ENCODE results near the gene SLC18A3. TPM values are rescaled to one million over a fixed set of nuclear protein-coding genes. Genes with fewer than 3 reads are reported as not detected.

Gene SLC18A3
- total RNA-seq, 1 donor from 2014 or later: 0.20 TPM

DNA sequence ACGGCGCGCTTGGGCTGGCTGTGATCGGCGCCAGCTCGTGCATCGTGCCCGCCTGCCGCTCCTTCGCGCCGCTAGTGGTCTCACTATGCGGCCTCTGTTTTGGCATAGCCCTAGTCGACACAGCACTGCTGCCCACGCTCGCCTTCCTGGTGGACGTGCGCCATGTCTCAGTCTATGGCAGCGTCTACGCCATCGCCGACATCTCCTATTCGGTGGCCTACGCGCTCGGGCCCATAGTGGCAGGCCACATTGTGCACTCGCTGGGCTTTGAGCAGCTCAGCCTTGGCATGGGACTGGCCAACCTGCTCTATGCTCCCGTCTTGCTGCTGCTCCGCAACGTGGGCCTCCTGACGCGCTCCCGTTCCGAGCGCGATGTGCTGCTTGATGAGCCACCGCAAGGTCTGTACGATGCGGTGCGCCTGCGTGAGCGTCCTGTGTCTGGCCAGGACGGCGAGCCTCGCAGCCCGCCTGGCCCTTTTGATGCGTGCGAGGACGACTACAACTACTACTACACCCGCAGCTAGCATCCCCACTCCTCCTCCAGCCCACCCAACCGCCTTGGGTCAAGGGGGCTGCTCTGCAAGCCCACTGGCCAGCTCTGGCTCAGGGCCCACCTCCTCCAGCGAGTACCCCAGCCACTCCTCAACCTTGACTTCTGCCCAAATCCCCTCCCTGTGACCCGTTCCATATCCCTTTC lies 1.9 kb downstream of the SLC18A3 start:
- no peak for DNase-seq (ENCODE audit: low spot score)

DNA sequence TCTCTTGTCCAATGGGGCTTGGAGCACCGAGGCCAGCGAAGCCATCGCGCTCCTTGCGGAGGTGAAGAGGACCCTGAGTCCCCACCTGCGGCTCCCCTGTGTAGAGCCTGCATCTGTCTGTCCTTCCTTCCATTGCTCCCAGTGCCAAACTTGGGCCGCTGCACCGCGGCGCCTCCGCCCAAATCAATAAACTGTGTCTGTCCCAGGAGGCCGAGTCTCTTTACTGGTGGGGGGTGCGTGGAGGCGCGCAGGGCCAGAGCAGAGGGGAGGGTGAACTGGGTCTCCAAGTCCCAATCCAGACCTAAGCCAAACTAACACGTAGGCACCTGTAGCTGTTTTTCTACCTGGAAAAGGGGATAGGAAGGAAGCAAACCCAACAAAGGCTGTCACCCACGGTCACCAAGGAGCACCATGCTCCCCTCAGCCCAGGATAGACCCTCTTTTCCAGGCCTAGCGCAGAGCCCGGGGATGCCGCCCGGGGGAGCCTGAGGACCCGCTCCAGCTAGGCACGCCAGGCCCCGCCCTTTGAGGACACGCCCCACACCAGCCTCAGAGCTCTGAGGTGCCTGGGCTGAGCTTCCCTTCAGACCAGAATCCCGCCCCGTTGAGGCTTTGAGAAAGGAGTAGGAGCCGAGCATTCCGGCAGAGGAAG lies 2.5 kb downstream of the SLC18A3 start:
- DNase-seq (ENCODE audit: low spot score): no peak

DNA sequence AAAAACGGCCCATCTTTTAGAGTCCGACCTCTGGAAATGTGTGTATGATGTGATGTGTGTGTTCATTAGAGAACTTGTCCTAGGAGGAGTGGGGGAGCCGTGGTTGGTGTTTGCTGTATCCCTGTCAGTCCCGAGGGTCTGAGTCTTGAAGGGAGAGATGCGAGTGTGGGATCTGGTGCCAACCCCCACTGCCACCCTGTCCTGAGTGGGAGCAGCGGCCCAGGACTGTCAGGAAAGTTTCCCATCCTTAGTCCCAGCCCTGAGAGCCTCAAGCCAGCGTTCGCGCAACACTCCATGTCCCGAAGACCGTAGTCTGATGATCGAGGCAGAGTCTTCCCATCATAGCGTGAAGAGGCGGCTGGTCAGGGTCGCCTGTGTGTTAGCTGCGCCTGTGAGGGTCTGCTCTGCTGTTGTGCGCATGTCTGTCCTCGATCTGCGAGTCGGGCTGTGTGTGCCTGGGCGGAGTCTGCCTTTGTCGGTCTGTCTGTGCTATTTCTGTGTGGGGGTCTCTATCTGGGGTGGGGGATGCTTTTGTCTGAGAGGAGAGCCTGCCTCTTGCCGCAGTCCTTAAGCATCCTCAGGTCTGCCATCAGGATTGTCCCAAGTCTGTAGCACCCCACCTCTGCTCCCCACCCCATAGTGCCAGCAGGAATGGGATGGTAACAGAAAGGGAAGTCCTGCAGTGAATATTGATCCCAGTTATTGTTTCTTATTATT lies 3.2 kb downstream of the SLC18A3 start:
- no peak for DNase-seq (ENCODE audit: low spot score)

DNA sequence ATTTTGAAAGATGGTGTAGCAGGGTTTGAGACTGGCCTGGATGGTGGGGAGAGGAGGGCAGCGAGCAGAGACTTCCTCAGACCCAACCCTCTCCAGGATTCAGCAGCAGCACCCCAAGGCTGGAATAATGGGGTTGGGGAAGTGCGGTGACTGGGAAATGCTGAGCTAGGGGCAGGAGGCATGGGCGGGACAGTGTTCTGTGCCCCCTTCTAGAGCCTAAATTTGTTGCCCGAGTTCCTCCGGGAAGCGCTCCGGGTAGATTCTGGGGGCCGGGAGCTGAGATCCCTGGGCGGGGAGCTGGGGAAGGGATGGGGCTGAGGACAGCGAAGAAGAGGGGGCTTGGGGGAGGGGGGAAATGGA lies 3.8 kb downstream of the SLC18A3 start, which contains the start of gene CHAT:
Gene CHAT (plus strand): TSS at position 156 of the 360 bp plus-strand sequence. CDS start 153 bp downstream, at position 309.
- no peak for DNase-seq (ENCODE audit: low spot score)

DNA sequence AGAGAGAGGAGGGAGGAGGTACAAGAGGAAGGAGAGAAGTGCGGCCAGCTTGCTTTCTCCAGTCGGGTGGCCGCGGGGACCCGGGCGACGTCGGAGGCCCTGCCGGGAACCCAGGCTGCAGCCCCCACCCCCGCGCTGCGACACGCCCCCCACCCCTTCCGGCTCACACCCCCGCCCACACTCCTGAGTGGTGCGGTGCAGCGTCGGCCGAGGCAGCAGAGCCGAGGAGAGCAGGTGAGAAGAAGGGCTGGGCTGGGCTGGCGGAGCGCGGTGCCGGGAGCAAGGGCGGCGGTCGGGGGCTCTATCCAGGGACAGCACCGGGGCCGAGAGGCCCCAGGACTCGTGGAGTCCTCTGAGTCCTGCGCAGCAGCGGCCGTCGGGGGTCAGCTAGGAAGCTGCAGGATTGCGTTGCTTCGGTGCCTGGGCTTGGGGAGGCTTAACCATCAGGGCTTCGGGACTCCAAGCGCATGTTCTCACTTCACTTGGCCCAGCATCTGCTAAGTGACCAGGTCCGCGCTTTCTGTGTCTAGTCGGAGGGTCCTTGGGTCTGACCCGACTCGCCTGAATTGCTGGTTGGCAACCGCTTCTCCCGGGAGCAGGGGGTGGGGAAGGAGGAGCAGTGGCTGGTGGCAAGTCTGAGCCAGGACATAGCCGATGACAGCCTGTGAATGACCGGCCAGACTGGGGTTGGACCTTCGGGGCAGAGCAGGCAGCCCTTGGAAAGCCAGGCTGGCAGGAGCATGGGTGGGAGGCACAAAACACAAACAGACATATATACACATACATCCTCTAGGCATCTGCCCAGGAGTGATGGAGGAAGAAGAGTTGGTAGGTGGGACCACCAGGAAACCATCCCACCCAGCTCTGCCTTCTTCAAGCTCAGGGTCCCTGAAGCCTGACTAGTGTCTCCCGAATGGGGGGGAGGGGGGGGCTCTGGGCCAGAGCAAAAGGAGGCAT lies 4.4 kb downstream of the SLC18A3 start:
- DNase-seq (ENCODE audit: low spot score): no peak

DNA sequence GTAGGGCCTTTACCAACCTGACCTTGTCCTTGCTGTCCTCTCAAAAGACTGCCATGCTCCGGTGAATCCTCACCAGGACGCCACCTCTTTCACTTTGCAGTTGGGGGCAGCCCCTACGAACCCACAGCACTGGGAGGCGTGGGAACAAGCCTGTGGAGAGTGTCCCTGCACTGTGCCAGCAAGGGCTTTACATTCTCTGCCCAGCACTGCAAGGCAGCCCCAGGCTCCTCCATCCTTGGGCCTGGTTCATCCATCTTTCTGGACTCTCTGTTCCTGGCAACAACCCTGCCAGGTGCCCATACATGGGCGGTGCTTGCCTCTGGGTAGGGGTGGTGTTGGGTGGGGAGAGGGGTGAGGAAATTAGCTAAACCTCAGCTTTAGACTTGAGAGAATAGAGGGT lies 5.1 kb downstream of the SLC18A3 start:
- DNase-seq (ENCODE audit: low spot score): no peak

DNA sequence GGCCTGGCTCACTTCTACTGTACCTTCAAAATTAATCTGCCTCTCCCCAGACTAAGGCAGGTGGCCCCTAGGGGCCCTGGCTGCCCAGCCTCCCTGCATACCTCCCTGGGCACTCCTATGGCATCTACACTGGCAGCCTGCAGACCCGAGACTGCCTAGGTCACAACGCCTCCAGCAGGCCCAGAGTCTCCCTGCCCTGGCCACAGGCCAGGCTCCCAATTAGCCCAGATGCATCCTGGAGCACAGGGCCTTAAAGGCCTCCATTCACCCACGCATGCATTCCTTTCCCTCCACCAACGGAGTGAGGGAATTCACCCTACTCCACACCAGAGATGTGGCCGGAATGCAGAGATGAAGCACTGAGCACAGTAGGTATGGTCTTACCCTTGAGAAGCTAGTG lies 5.6 kb downstream of the SLC18A3 start:
- no peak for DNase-seq (ENCODE audit: low spot score)

DNA sequence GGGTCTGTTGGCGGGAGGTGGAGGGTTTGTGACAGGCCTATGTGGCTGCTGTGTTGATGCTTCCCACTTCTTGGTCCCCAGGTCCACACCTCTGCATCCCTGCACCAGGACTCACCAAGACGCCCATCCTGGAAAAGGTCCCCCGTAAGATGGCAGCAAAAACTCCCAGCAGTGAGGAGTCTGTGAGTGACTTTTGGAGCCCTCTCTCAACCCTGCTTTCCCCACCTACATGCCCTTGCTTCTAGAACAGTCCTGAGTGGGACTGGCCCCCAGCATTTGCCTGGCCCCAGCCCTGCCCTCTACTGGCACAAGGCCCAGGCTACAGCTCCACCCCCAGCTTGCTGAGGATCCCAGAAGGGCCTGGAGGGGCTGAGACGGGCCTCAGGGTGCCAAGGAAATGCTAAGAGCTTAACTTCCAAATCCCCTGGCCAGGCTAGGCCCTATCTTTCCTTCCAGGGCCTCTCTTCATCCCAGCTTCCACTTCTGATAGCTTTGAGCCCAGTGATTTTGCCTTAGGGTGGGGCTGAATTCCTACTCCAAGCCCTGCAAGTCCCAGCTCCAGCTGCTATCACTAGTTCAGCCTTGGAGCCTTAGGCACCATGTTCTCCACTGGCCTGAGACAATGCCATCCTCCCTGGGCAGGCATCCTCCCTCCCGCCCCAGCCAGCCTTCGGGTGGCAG lies 6.5 kb downstream of the SLC18A3 start:
- DNase-seq (ENCODE audit: low spot score): no peak

DNA sequence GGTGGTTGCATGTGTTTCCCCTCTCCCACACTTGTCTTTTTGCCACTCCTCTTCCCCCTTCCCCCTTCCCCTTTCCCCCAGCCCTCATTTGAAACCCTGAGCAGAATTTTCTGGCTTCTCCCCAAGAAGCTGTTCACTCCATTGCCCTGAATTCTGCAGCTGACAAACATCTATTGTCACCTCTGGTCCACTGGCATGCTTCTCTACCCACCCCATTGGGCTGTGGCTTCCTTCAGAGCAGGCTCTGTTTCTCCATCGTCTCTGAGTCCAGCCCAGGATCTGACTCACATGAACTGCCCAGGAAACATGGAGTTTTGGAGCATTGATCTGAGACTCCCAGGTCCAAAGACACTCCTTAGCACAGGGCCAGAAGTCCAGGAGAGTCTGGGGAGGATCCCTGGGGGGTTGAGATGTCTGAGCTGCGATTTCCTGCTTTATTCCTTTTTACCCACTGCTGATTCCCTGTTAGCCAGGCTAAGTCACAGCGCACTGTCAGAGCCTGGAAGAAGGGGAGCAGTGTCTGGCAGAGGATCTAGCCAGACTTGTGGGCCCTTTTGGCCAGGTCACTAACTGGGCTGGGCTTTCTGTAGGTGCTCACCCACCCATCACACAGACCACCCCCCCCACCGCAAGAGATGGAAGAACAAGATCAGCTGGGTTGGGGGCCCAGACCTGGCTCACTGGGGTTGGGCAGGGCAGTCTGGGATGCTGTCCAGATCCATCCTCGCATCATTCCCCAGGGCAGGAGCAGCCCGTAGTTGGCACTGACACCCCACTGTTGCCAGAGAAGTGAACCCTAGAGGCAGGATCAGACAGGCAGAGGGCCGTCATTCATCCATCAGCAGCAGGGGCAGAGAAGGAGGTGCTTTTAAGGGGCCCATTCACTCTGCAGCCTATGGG lies 7.3 kb downstream of the SLC18A3 start:
- no peak for DNase-seq (ENCODE audit: low spot score)

DNA sequence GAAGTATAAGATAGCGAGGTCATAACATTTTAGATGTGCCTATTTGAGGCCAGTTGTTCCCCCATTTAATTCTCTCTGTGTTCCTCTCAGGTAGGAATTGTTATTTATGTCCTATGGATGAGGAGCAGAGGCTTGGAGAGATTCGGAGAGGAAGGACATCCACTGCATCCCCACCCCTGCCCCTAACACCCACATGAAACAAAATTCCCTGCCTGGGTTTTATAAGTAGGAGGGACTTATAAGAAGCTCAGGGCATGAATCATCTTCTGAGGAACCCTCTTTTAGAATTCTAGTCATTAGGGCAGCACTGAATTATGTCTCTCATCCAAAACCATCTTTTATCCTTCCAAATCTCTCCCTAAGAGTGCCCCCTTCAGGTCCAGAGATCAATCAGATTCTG lies 8.7 kb downstream of the SLC18A3 start:
- no peak for DNase-seq (ENCODE audit: low spot score)

DNA sequence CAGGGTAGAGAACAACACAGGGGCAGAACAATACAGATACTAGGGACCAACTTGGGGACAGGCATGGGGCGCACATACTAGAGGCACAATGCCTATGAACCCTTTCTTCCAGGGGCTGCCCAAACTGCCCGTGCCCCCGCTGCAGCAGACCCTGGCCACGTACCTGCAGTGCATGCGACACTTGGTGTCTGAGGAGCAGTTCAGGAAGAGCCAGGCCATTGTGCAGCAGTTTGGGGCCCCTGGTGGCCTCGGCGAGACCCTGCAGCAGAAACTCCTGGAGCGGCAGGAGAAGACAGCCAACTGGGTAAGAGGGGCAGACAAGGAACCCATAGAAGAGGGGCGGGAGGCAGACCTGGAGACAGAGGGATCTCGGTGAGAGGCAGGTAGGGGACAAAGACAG lies 9.5 kb downstream of the SLC18A3 start:
- no peak for DNase-seq (ENCODE audit: low spot score)

DNA sequence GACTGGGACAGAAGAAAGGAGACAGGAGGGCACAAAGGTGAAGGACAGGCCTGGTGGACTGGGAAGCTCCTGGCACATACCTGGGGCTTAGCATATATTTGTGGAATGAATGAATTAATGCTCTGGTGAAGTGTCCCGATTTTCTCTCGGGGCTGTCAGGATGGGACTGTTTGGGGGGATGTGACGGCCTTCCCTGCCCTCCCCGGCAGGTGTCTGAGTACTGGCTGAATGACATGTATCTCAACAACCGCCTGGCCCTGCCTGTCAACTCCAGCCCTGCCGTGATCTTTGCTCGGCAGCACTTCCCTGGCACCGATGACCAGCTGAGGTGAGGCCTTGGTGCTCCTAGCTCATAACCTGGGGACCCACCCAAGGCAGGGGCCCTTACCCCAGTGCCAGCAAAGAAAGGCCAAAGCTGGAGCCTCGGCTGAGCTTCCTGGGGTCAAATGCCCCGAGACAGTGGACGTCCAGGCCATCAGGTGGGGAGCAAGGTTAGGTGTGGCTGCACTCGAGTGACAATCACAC lies 10.2 kb downstream of the SLC18A3 start:
- DNase-seq (ENCODE audit: low spot score): no peak

DNA sequence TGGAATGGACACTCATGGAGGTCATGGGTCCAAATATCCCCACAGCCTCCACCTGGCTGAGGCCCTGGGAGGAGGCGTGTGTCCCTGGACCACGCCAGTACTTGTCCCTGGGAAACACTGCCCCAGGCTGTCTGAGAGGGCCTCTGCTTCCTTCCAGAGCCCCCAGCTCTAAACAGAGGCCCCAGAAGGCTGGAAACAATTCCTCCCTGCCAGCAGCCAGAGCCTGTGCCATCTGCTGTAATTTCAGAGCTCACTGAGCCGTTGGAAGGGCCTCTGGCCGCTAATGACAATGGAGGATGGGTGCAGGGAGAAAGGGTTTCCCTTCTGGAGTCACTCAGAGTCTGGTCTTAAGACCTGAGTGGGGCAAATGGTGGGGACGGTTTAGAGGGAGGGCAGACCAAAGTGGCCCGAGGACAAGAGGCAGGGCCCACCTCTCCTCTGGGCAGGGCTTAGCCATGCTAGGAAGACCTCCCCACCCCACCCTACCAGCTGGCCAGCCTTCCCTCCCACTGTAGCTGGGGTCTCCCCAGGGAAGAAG lies 10.8 kb downstream of the SLC18A3 start:
- DNase-seq (ENCODE audit: low spot score): no peak

DNA sequence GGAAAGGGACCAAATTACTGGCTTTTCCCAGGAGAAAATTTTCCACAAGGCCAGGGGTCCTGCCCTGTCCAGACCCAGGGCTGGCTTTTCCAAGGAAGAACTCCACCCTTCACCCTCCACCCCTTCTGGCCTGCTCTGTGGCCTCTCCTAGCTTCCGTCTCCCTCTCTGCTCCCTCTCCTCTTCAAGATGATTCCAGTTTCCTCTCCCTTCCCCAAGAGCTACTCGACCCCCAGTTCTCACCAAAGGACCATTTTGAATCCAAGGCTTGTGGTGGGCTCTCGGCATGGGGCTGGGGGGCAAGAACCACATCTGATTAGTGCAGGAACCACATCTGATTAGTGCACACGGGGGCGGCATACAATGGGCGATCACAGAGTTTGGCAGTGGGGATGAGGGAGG lies 11.5 kb downstream of the SLC18A3 start:
- DNase-seq (ENCODE audit: low spot score): no peak

DNA sequence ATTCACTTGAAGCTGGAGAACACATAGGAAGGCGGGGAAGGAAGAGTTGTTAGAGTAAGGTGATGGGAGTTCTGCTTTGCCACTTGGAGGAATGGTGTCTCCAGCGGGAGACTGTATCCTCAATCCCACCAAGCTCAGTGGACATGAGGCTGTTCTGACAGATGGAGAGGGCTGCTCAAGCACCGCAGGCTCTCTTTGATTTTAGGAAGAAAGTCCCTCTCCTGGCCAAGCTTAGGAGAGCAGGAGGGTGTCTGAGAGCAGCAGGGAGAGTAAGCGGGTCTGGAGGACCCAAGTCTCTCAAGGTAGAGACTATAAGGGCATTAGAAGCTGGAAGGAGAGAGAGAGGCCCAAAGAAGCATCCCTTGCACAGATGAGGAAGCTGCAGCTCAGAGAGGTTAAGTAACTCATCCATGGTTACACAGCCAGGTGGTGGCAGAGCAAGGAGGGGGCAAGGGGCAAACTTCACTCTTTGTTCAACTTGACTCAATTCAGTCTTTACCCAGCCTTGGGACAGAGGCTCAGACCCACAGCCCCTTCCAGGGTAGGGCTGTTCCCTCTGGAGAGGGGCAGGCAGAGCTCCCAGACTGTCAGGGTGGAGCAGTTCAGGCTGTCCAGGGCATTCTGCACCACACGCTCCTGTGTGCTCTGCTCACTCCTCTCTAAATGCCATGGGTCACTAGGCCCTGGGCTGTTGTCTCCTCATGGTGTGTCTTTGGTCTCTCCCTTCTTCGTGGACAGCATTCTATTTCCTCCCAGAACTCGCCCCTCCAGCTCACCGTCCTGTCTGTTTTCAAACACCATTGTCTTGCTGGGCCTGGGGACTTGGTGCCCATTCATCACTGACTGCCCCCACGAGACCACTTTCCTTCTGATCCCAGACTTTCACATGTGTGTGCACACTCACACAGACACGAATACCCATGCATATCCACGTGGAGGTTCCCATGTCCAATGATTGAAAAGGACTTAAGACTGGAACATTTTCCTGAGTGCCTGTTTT lies 12.6 kb downstream of the SLC18A3 start:
- no peak for DNase-seq (ENCODE audit: low spot score)

DNA sequence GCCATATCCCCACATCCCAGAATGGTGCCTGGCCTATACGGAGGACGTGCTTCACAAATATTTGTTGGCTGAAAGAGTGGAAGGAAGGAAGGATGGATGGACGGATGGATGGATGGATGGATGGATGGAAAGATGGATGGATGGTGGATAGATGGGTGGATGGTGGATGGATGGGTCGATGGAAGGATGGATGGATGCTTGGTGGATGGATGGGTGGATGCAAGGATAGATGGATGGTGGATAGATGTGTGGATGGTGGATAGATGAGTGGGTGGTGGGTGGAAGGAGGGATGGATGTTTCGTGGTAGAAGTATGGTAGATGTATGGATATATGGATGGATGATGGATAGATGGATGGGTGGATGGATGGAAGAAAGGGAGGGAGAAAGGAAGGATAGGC lies 14.5 kb downstream of the SLC18A3 start:
- DNase-seq (ENCODE audit: low spot score): no peak

DNA sequence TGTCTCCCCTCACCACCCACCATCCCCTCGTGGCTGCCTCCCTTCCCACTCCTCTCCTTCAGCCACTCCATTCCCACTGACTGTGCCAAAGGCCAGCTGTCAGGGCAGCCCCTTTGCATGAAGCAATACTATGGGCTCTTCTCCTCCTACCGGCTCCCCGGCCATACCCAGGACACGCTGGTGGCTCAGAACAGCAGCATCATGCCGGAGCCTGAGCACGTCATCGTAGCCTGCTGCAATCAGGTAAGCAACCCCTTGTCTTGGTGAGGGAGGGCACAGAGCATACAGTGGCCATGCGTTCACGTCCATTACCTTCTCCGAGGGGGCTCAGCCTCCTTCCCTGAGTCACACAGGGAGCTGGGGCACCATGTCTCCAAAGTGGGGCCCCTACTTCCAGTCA lies 15.3 kb downstream of the SLC18A3 start:
- DNase-seq (ENCODE audit: low spot score): no peak

DNA sequence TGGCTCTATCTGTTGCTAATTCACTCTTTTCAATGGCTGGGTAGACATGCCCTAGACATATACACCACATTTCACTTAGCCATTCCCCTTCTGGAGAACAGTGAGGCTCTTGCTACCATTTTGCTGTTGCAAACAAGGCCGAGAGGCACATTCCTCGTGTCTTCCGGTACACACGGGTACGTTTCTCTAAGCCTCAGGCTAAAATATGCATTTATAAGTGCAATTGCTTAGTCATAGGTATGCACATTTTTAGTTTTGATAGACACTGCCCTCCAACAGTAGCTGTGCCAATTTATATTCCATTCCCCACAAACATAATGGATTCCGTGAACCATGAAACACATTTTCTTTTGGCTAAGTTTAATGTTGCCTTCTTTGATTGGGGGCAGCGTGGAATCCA lies 16.9 kb downstream of the SLC18A3 start:
- DNase-seq (ENCODE audit: low spot score): no peak
